ENCODE data around the gene GLRB.

- TF ChIP-seq BRD4 (IDR thresholded peaks at IDR 0.05) (no peak), KDM1A (IDR thresholded peaks at IDR 0.05) (no peak), NR3C1 (CRISPR knock-in tag; IDR thresholded peaks at IDR 0.05) (no peak), EZH2 (IDR thresholded peaks at IDR 0.05; ENCODE audit: borderline replicate concordance, low read depth, low read length) (no peak)
Observed at GRCh38 chr4:157219711-157220370, 143.9 kb downstream of the GLRB start.

Data from K562 (cell line).